K562 (cell line): ENCODE measurements around the gene SCP2. TPM values are rescaled to one million over a fixed set of nuclear protein-coding genes. Genes with fewer than 3 reads are reported as not detected.

Experiments used
- ATAC-seq: fragments of 200-7000 bp; cut with Tn5 transposase; 3 replicates; pipeline ENCODE4 v1.9.1; 2020; ENCODE audit warnings: moderate library complexity
- BruUV-seq: library from RNA; stranded (reverse); fragments of 400-500 nt; replicated peaks from 2 replicates; lab custom pipeline; 2021; lab: Mats Ljungman, UMichigan
- CTCF ChIA-PET: fragments of 300-600 bp; formaldehyde crosslinking; extraction: SDS; loops from one replicate; lab custom pipeline; 2021; ENCODE audit warnings: low intra/inter-chr PET ratio; lab: Yijun Ruan, JAX
- POLR2A ChIA-PET: fragments of 300-600, 350-650 bp; sonication (Branson Sonifier 250); formaldehyde crosslinking; extraction: SDS; loops from one replicate; lab custom pipeline; 2021; ENCODE audit warnings: antibody characterized with exemption, inconsistent platforms; lab: Yijun Ruan, JAX
- DNase-seq, 4 experiments: peaks; one replicate each; pipeline versions ENCODE4 v3.0.0 to v3.0.0-alpha.2; 2011 to 2018; ENCODE audit warnings: low spot score in 3 of 4, mixed read lengths in 3 of 4; ENCODE audit errors: extremely low read depth in 1 of 4
- FAIRE-seq: peaks from 2 replicates; lab custom pipeline; 2011; peaks lifted over from hg19 to GRCh38; lab: Jason Lieb, UNC
- H2AFZ ChIP-seq: 2 replicates; pipeline ENCODE4 v1.6.0; 2011; ENCODE audit warnings: low read depth, low read length, control low read depth, inconsistent platforms
- H3K27ac ChIP-seq: fragments of 200-600 bp; 3 replicates; pipeline ENCODE4 v1.8.0; 2011; ENCODE audit warnings: low read depth, mild to moderate bottlenecking, control low read depth, inconsistent platforms, low read length, moderate library complexity, mixed read lengths; ENCODE audit errors: extremely low read depth
- H3K27me3 ChIP-seq, 2 experiments: fragments of 300-600 bp in 1 of 2; 2 replicates in 1 of 2; 3 replicates in 1 of 2; pipeline versions ENCODE4 v1.6.0 to v1.8.0; 2011; ENCODE audit warnings: inconsistent platforms in 2 of 2, low read length in 2 of 2, mild to moderate bottlenecking in 1 of 2, mixed read lengths in 1 of 2, moderate library complexity in 1 of 2; ENCODE audit not compliant: control insufficient read depth in 2 of 2, insufficient read depth in 2 of 2
- H3K36me3 ChIP-seq: fragments of 300-600 bp; 3 replicates; pipeline ENCODE4 v1.8.0; 2011; ENCODE audit warnings: mild to moderate bottlenecking, low read length, inconsistent platforms; ENCODE audit not compliant: control insufficient read depth, insufficient read depth
- H3K4me1 ChIP-seq, 2 experiments: fragments of 200-600 bp in 1 of 2; replicated peaks in 1 of 2; 2 replicates in 1 of 2; 3 replicates in 1 of 2; pipeline versions ENCODE4 v1.5.1 to v1.8.0; 2011; ENCODE audit warnings: inconsistent platforms in 2 of 2, low read length in 2 of 2, mild to moderate bottlenecking in 1 of 2, mixed read lengths in 1 of 2, moderate library complexity in 1 of 2; ENCODE audit not compliant: control insufficient read depth in 2 of 2, insufficient read depth in 2 of 2
- H3K4me2 ChIP-seq: 2 replicates; pipeline ENCODE4 v1.6.1; 2011; ENCODE audit warnings: low read length, control low read depth, inconsistent platforms, mixed read lengths; ENCODE audit not compliant: insufficient read depth
- H3K4me3 ChIP-seq: fragments of 200-600 bp; sonication (generic), shearing (Covaris generic); 2 replicates; pipeline ENCODE4 v1.5.1; 2016; ENCODE audit warnings: control low read depth, inconsistent platforms
- H3K79me2 ChIP-seq: fragments of 200-600 bp; 3 replicates; pipeline ENCODE4 v1.8.0; 2011; ENCODE audit warnings: low read length, inconsistent platforms; ENCODE audit not compliant: control insufficient read depth, insufficient read depth
- H3K9ac ChIP-seq, 2 experiments: 2 replicates each; pipeline versions ENCODE4 v1.6.0 to v1.6.1; 2011; ENCODE audit warnings: low read depth in 2 of 2, low read length in 2 of 2, control low read depth in 1 of 2, inconsistent platforms in 1 of 2, mild to moderate bottlenecking in 1 of 2, mixed read lengths in 1 of 2; ENCODE audit not compliant: insufficient read depth in 1 of 2
- H3K9me1 ChIP-seq: one replicate; pipeline ENCODE4 v1.6.0; 2011; ENCODE audit warnings: inconsistent platforms, mild to moderate bottlenecking, low read length, moderate library complexity; ENCODE audit not compliant: control insufficient read depth, insufficient read depth
- H3K9me3 ChIP-seq: replicated peaks from 2 replicates; pipeline ENCODE4 v1.5.1; 2011; ENCODE audit warnings: low read depth, low read length, inconsistent platforms; ENCODE audit not compliant: control insufficient read depth, insufficient read depth
- H4K20me1 ChIP-seq: replicated peaks from 2 replicates; pipeline ENCODE4 v1.6.1; 2011; ENCODE audit warnings: low read length, inconsistent platforms, mixed read lengths; ENCODE audit not compliant: control insufficient read depth, insufficient read depth
- CGGBP1 ChIP-seq: fragments of 250-450 bp; sonication (Bioruptor Pico); IDR thresholded peaks from 2 replicates; pipeline ENCODE4 v1.9.0; 2021; ENCODE audit warnings: mild to moderate bottlenecking
- HIVEP1 ChIP-seq: fragments of 250-450 bp; sonication (Bioruptor Pico); IDR thresholded peaks from 2 replicates; pipeline ENCODE4 v1.4.0; 2020; ENCODE audit warnings: mild to moderate bottlenecking
- HMG20B ChIP-seq: fragments of 250-450 bp; sonication (Bioruptor Pico); IDR thresholded peaks from 2 replicates; pipeline ENCODE4 v1.5.0; 2021; ENCODE audit warnings: mild to moderate bottlenecking
- MECOM ChIP-seq: fragments of 250-450 bp; sonication (Bioruptor Pico); IDR thresholded peaks from 2 replicates; pipeline ENCODE4 v1.8.0; 2022; ENCODE audit warnings: inconsistent platforms
- NCOA1 ChIP-seq: fragments of 450-650 bp; IDR thresholded peaks from 2 replicates; pipeline ENCODE4 v1.6.1; 2016; ENCODE audit warnings: low read depth
- PHF8 ChIP-seq: fragments of 200-600 bp; sonication (generic); IDR thresholded peaks from 2 replicates; pipeline ENCODE4 v1.6.1; 2012; ENCODE audit warnings: mixed run types, mild to moderate bottlenecking, inconsistent platforms, low read length, moderate library complexity, borderline replicate concordance
- POLR3A ChIP-seq: IDR thresholded peaks from 2 replicates; pipeline ENCODE4 v1.6.1; 2011; ENCODE audit warnings: borderline replicate concordance, mild to moderate bottlenecking, moderate library complexity; ENCODE audit not compliant: insufficient read length, insufficient read depth; ENCODE audit errors: extremely low read depth
- PTBP1 ChIP-seq: fragments of 200-400 bp; formaldehyde crosslinking; IDR thresholded peaks from 2 replicates; pipeline ENCODE4 v1.6.1; 2017; ENCODE audit warnings: low read depth, low read length
- RBM14 ChIP-seq: fragments of 200-400 bp; formaldehyde crosslinking; IDR thresholded peaks from 2 replicates; pipeline ENCODE4 v1.6.1; 2018; ENCODE audit warnings: low read depth, mild to moderate bottlenecking, low read length, moderate library complexity, borderline replicate concordance; ENCODE audit not compliant: insufficient read depth
- RBM22 ChIP-seq: fragments of 200-400 bp; formaldehyde crosslinking; IDR thresholded peaks from 2 replicates; pipeline ENCODE4 v1.6.1; 2018; ENCODE audit warnings: low read length, low read depth; ENCODE audit not compliant: poor library complexity, severe bottlenecking
- XRCC3 ChIP-seq: fragments of 450-650 bp; IDR thresholded peaks from 2 replicates; pipeline ENCODE4 v1.6.1; 2017; ENCODE audit warnings: mild to moderate bottlenecking, moderate library complexity
- ZNF174 ChIP-seq: fragments of 250-450 bp; sonication (Bioruptor Pico); IDR thresholded peaks from 2 replicates; pipeline ENCODE4 v1.4.0; 2020; ENCODE audit warnings: mild to moderate bottlenecking
- ZNF551 ChIP-seq: fragments of 250-450 bp; sonication (Bioruptor Pico); IDR thresholded peaks from 2 replicates; pipeline ENCODE4 v1.5.0; 2021; ENCODE audit warnings: mild to moderate bottlenecking, moderate library complexity
- ZNF77 ChIP-seq: fragments of 250-450 bp; sonication (Bioruptor Pico); IDR thresholded peaks from 2 replicates; pipeline ENCODE4 v1.5.0; 2020
- WGBS: fragments of 100-300 bp; shearing (Covaris generic); methylation state at CpG from one replicate; pipeline ENCODE4 v1.1.6; 2016; ENCODE audit warnings: low coverage, mixed read lengths; ENCODE audit not compliant: insufficient coverage; ENCODE audit errors: missing lambda C conversion rate; 5-methylcytosine and 5-hydroxymethylcytosine counted together
- in situ Hi-C: fragments of 300-500 bp; cut with MboI; formaldehyde crosslinking; loops from 4 replicates; pipeline ENCODE4 v1.15.0; 2018; ENCODE audit warnings: inconsistent platforms, mixed read lengths
- intact Hi-C: fragments of 100-400 bp; cut with micrococcal nuclease; formaldehyde crosslinking; loops from 2 replicates; pipeline ENCODE4 v1.14.2; 2022
- polyA plus RNA-seq, 8 experiments: library from polyadenylated mRNA; depleted of rRNA in 4 of 8; stranded (reverse) in 5 of 8; unstranded in 3 of 8; fragments of >200 nt; fragmentation: Nextera tagmentation in 2 of 8; fragmentation: Illumina TruSeq in 1 of 8; extraction: Ambion mirVana in 2 of 8; extraction: Trizol in 1 of 8; gene quantifications; 2 replicates each; pipeline versions ENCODE4 v1.2.1 to v1.2.3, GENCODE V29; 2011 to 2014; ENCODE audit warnings: inconsistent platforms in 1 of 8, missing spikeins in 1 of 8
- total RNA-seq, 7 experiments: library from RNA; depleted of rRNA in 6 of 7; stranded (reverse); fragments of >200 nt in 6 of 7; fragmentation: Illumina TruSeq in 2 of 7; extraction: Trizol in 2 of 7; gene quantifications; 2 replicates each; pipeline versions ENCODE4 v1.2.1 to v1.2.3, GENCODE V29; 2011 to 2021; ENCODE audit warnings: low replicate concordance in 1 of 7
- TF ChIP-seq, protein P1 (sequence below): fragments of 250-450 bp; sonication (Bioruptor Pico); IDR thresholded peaks from 2 replicates; pipeline ENCODE4 v1.5.0; 2020; ENCODE audit warnings: mild to moderate bottlenecking

Gene SCP2
- total and polyA plus RNA-seq, 9 of the 15 experiments (the other 6 are each of a cell fraction or from before 2014, with no cell fraction given): 63.8 to 258 (median 106) TPM

- no peak overlapping the region for H3K9ac ChIP-seq
- no peak overlapping the region for H3K4me3 ChIP-seq
- H3K9me1 ChIP-seq: no peaks in the 10 kb centered on the region
- WGBS: 11% methylated on average over 7 of the region's 7 CpGs
- H3K9me3 ChIP-seq: no peaks in the 10 kb centered on the region
- POLR2A ChIA-PET: interaction anchor here (1.1 kb wide), 1 partner anchor 11 kb away, joined by 6 read pairs; no protein-coding TSS in a partner anchor
- CTCF ChIA-PET: no interaction called here
- BruUV-seq: no TSS peak
- H3K4me1 ChIP-seq: peaks cover 0 to 19% of the 10 kb centered on the region in 2 experiments; a peak in 2 of 5 replicates
- peaks cover 14 to 38% of the 10 kb centered on the region in 2 experiments; a peak in 4 of 5 replicates for H3K27me3 ChIP-seq
- FAIRE-seq (peak; percentile 6), DNase-seq (no peak), ATAC-seq (no peak)
- intact Hi-C loops (loop anchor here (10.0 kb wide), 1 partner anchor 164 kb away; no protein-coding TSS in a partner anchor), in situ Hi-C loops (no loop called here)
- no peak for TF ChIP-seq POLR3A
- TF ChIP-seq RBM14: no peak
- no peak for TF ChIP-seq XRCC3
- no peak for TF ChIP-seq HIVEP1 (CRISPR knock-in tag)
- TF ChIP-seq CGGBP1 (CRISPR knock-in tag): no peak
- TF ChIP-seq PHF8: no peak
- TF ChIP-seq, protein P1, sequence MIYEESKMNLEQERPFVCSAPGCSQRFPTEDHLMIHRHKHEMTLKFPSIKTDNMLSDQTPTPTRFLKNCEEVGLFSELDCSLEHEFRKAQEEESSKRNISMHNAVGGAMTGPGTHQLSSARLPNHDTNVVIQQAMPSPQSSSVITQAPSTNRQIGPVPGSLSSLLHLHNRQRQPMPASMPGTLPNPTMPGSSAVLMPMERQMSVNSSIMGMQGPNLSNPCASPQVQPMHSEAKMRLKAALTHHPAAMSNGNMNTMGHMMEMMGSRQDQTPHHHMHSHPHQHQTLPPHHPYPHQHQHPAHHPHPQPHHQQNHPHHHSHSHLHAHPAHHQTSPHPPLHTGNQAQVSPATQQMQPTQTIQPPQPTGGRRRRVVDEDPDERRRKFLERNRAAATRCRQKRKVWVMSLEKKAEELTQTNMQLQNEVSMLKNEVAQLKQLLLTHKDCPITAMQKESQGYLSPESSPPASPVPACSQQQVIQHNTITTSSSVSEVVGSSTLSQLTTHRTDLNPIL: no peak
- TF ChIP-seq HMG20B (CRISPR knock-in tag): no peak
- no peak for TF ChIP-seq MECOM (CRISPR knock-in tag)
- no peak for TF ChIP-seq ZNF551 (CRISPR knock-in tag)
- no peak for TF ChIP-seq ZNF174 (CRISPR knock-in tag)
- no peak for TF ChIP-seq ZNF77
- no peak for TF ChIP-seq RBM22
- TF ChIP-seq NCOA1: no peak
- no peak for TF ChIP-seq PTBP1
- no peak overlapping the region for H3K27ac ChIP-seq
- H2AFZ ChIP-seq: no peak overlapping the region
- H3K36me3 ChIP-seq: no peaks in the 10 kb centered on the region
- H3K79me2 ChIP-seq: no peaks in the 10 kb centered on the region
- no peaks in the 10 kb centered on the region for H4K20me1 ChIP-seq
- no peak overlapping the region for H3K4me2 ChIP-seq
Measured at GRCh38 chr1:53069265-53069662, 142.2 kb downstream of the SCP2 start.
